SK-N-MC (cell line): ENCODE results near the gene CAPN1.

Experiments
- DNase-seq: peaks from one replicate; pipeline ENCODE4 v3.0.0-alpha.2; 2011; ENCODE audit warnings: low read depth, low spot score
- H3K27ac ChIP-seq: fragments of 200-600 bp; sonication (generic); 2 replicates; pipeline ENCODE4 v1.5.1; 2016; ENCODE audit warnings: mixed run types
- H3K36me3 ChIP-seq: fragments of 200-600 bp; sonication (generic); 2 replicates; pipeline ENCODE4 v1.6.1; 2017; ENCODE audit warnings: antibody characterized with exemption, low read length, mixed read lengths; ENCODE audit not compliant: insufficient read depth
- H3K4me3 ChIP-seq: fragments of 200-600 bp; sonication (generic); 2 replicates; pipeline ENCODE4 v1.5.1; 2016
- H3K9ac ChIP-seq: fragments of 200-600 bp; sonication (generic); 2 replicates; pipeline ENCODE4 v1.8.0; 2017; ENCODE audit warnings: mixed run types, mixed read lengths; ENCODE audit not compliant: insufficient read length
- H3K9me3 ChIP-seq: fragments of 200-600 bp; sonication (generic); 2 replicates; pipeline ENCODE4 v1.6.1; 2017; ENCODE audit warnings: low read depth, mild to moderate bottlenecking, antibody characterized with exemption, low read length, moderate library complexity, mixed read lengths
- EZH2 ChIP-seq: fragments of 200-600 bp; sonication (generic); IDR thresholded peaks from one replicate; pipeline ENCODE4 v1.6.1; 2017; ENCODE audit warnings: antibody characterized with exemption
- FOXP2 ChIP-seq: optimal IDR thresholded peaks from 2 replicates; pipeline ENCODE3; 2011; ENCODE audit warnings: mild to moderate bottlenecking, moderate library complexity; ENCODE audit not compliant: insufficient read depth; ENCODE audit errors: extremely low read length, control extremely low read depth
- POLR2AphosphoS5 ChIP-seq: IDR thresholded peaks from 2 replicates; pipeline ENCODE4 v1.6.1; 2012; ENCODE audit warnings: mild to moderate bottlenecking, low read depth, low read length, borderline replicate concordance

Gene CAPN1

GRCh38 chr11:65217441-65218423, 36.0 kb downstream of the CAPN1 start:
- Histone ChIP-seq H3K4me3 (no peak overlapping the region), H3K36me3 (no peaks in the 10 kb centered on the region), H3K27ac (no peak overlapping the region), H3K9ac (no peak overlapping the region), H3K9me3 (no peaks in the 10 kb centered on the region)
- no peak for DNase-seq
- TF ChIP-seq EZH2 (no peak), FOXP2 (no peak), POLR2AphosphoS5 (no peak)

GRCh38 chr11:65218446-65218845, 36.7 kb downstream of the CAPN1 start:
- Histone ChIP-seq H3K27ac (no peak overlapping the region), H3K9me3 (no peaks in the 10 kb centered on the region), H3K9ac (no peak overlapping the region), H3K36me3 (no peaks in the 10 kb centered on the region), H3K4me3 (no peak overlapping the region)
- TF ChIP-seq EZH2 (no peak), POLR2AphosphoS5 (no peak), FOXP2 (no peak)
- no peak for DNase-seq

GRCh38 chr11:65219930-65220213, 38.1 kb downstream of the CAPN1 start:
- Histone ChIP-seq H3K27ac (no peak overlapping the region), H3K4me3 (no peak overlapping the region), H3K9ac (no peak overlapping the region), H3K36me3 (no peaks in the 10 kb centered on the region), H3K9me3 (no peaks in the 10 kb centered on the region)
- TF ChIP-seq FOXP2 (no peak), EZH2 (no peak), POLR2AphosphoS5 (no peak)
- DNase-seq, result no peak

- TF ChIP-seq EZH2, result no peak
- TF ChIP-seq FOXP2, result no peak
- no peak for TF ChIP-seq POLR2AphosphoS5
- no peak overlapping the region for H3K9ac ChIP-seq
- DNase-seq, result no peak
These were observed 39.3 kb downstream of the CAPN1 start for GRCh38 chr11:65221026-65221425.

GRCh38 chr11:65223011-65223410, 41.3 kb downstream of the CAPN1 start:
- Histone ChIP-seq H3K9ac (no peak overlapping the region), H3K36me3 (no peaks in the 10 kb centered on the region), H3K27ac (no peak overlapping the region), H3K9me3 (no peaks in the 10 kb centered on the region), H3K4me3 (no peak overlapping the region)
- TF ChIP-seq POLR2AphosphoS5, result no peak
- TF ChIP-seq EZH2, result no peak
- TF ChIP-seq FOXP2, result no peak
- no peak for DNase-seq

More at GRCh38 chr11:65221026-65221425, 39.3 kb downstream of the CAPN1 start:
- no peak overlapping the region for H3K4me3 ChIP-seq
- no peak overlapping the region for H3K27ac ChIP-seq
- H3K9me3 ChIP-seq, result no peaks in the 10 kb centered on the region
- no peaks in the 10 kb centered on the region for H3K36me3 ChIP-seq

GRCh38 chr11:65224930-65225278, 43.2 kb downstream of the CAPN1 start:
- H3K9ac ChIP-seq, result no peak overlapping the region
- no peak overlapping the region for H3K4me3 ChIP-seq
- H3K9me3 ChIP-seq, result no peaks in the 10 kb centered on the region

GRCh38 chr11:65225279-65226102, 43.8 kb downstream of the CAPN1 start:
- TF ChIP-seq EZH2 (no peak), FOXP2 (no peak), POLR2AphosphoS5 (no peak)
- Histone ChIP-seq H3K36me3 (no peaks in the 10 kb centered on the region), H3K9ac (no peak overlapping the region), H3K27ac (no peak overlapping the region), H3K4me3 (no peak overlapping the region), H3K9me3 (no peaks in the 10 kb centered on the region)
- DNase-seq, result no peak

More at GRCh38 chr11:65224930-65225278, 43.2 kb downstream of the CAPN1 start:
- no peak for DNase-seq
- TF ChIP-seq EZH2, result no peak
- TF ChIP-seq FOXP2, result no peak
- TF ChIP-seq POLR2AphosphoS5, result no peak
- no peaks in the 10 kb centered on the region for H3K36me3 ChIP-seq
- no peak overlapping the region for H3K27ac ChIP-seq

- no peak overlapping the region for H3K4me3 ChIP-seq
- H3K9ac ChIP-seq, result no peak overlapping the region
- H3K9me3 ChIP-seq, result no peaks in the 10 kb centered on the region
- H3K27ac ChIP-seq, result no peak overlapping the region
- TF ChIP-seq EZH2 (no peak), POLR2AphosphoS5 (no peak), FOXP2 (no peak)
- H3K36me3 ChIP-seq, result no peaks in the 10 kb centered on the region
- no peak for DNase-seq
These were observed 44.3 kb downstream of the CAPN1 start for GRCh38 chr11:65226103-65226442.
